ENCODE results near the gene ALK.

- no peak for TF ChIP-seq CTCF (IDR thresholded peaks at IDR 0.05)
- TF ChIP-seq ZFX (IDR thresholded peaks at IDR 0.05; ENCODE audit: borderline replicate concordance) = no peak
Observed at GRCh38 chr2:29570539-29570938, 350.8 kb downstream of the ALK start.

All from 22Rv1 (cell line).